ENCODE data around the gene PRKCH.

PRKCH gene

GRCh38 chr14:61577506-61577931, 256.1 kb downstream of the PRKCH start:
- H3K27me3 Mint-ChIP-seq: no peaks in the 10 kb centered on the region
- ATAC-seq (replicated peaks): no peak
- no peak overlapping the region for H3K4me3 Mint-ChIP-seq
- H3K27ac Mint-ChIP-seq: no peak overlapping the region
- no peaks in the 10 kb centered on the region for H3K36me3 Mint-ChIP-seq
- H3K9me3 Mint-ChIP-seq: no peaks in the 10 kb centered on the region
- no peak for DNase-seq
- H3K4me1 Mint-ChIP-seq: peaks cover 8 to 24% of the 10 kb centered on the region in 2 donors

- Mint-ChIP-seq H3K27ac (no peak overlapping the region), H3K4me3 (no peak overlapping the region), H3K9me3 (no peaks in the 10 kb centered on the region), H3K4me1 (peaks cover 2 to 12% of the 10 kb centered on the region in 2 donors), H3K27me3 (no peaks in the 10 kb centered on the region), H3K36me3 (no peaks in the 10 kb centered on the region)
- DNase-seq: no peak
- no peak for ATAC-seq (replicated peaks)
Observed at GRCh38 chr14:61578745-61579144, 257.4 kb downstream of the PRKCH start.

- Mint-ChIP-seq H3K27me3 (no peaks in the 10 kb centered on the region), H3K36me3 (no peaks in the 10 kb centered on the region), H3K9me3 (no peaks in the 10 kb centered on the region), H3K4me3 (no peak overlapping the region), H3K4me1 (peaks cover 9 to 25% of the 10 kb centered on the region in 2 donors), H3K27ac (no peak overlapping the region)
- ATAC-seq (replicated peaks) (no peak), DNase-seq (no peak)
Observed at GRCh38 chr14:61581340-61581739, 260.0 kb downstream of the PRKCH start.

- ATAC-seq (replicated peaks) (no peak), DNase-seq (no peak)
- Mint-ChIP-seq H3K4me1 (peaks cover 10 to 28% of the 10 kb centered on the region in 2 donors), H3K9me3 (no peaks in the 10 kb centered on the region), H3K36me3 (no peaks in the 10 kb centered on the region), H3K27ac (no peak overlapping the region), H3K4me3 (no peak overlapping the region), H3K27me3 (no peaks in the 10 kb centered on the region)
Observed at GRCh38 chr14:61581955-61582615, 260.7 kb downstream of the PRKCH start.

GRCh38 chr14:61582815-61583214, 261.4 kb downstream of the PRKCH start:
- ATAC-seq (replicated peaks) (no peak), DNase-seq (no peak)
- Mint-ChIP-seq H3K27ac (no peak overlapping the region), H3K4me3 (no peak overlapping the region), H3K27me3 (no peaks in the 10 kb centered on the region), H3K9me3 (no peaks in the 10 kb centered on the region), H3K4me1 (peaks cover 8 to 31% of the 10 kb centered on the region in 2 donors), H3K36me3 (no peaks in the 10 kb centered on the region)

- no peaks in the 10 kb centered on the region for H3K9me3 Mint-ChIP-seq
- H3K4me1 Mint-ChIP-seq: peaks cover 8 to 41% of the 10 kb centered on the region in 2 donors
- ATAC-seq (replicated peaks) (no peak), DNase-seq (no peak)
- no peak overlapping the region for H3K27ac Mint-ChIP-seq
- no peaks in the 10 kb centered on the region for H3K36me3 Mint-ChIP-seq
- H3K4me3 Mint-ChIP-seq: no peak overlapping the region
- H3K27me3 Mint-ChIP-seq: no peaks in the 10 kb centered on the region
Observed at GRCh38 chr14:61584331-61584741, 263.0 kb downstream of the PRKCH start.

GRCh38 chr14:61585598-61586543, 264.5 kb downstream of the PRKCH start:
- Mint-ChIP-seq H3K27me3 (no peaks in the 10 kb centered on the region), H3K4me1 (peaks cover 18 to 51% of the 10 kb centered on the region in 2 donors), H3K4me3 (no peak overlapping the region), H3K9me3 (no peaks in the 10 kb centered on the region), H3K36me3 (no peaks in the 10 kb centered on the region), H3K27ac (no peak overlapping the region)
- ATAC-seq (replicated peaks) (peak in 1 of 2 donors; percentile 25), DNase-seq (no peak)

- no peaks in the 10 kb centered on the region for H3K36me3 Mint-ChIP-seq
- H3K9me3 Mint-ChIP-seq: no peaks in the 10 kb centered on the region
- DNase-seq (no peak), ATAC-seq (replicated peaks) (no peak)
- H3K27me3 Mint-ChIP-seq: no peaks in the 10 kb centered on the region
- H3K4me1 Mint-ChIP-seq: peaks cover 19 to 52% of the 10 kb centered on the region in 2 donors
- H3K4me3 Mint-ChIP-seq: no peak overlapping the region
- H3K27ac Mint-ChIP-seq: no peak overlapping the region
Observed at GRCh38 chr14:61586544-61587055, 265.2 kb downstream of the PRKCH start.

- no peak for DNase-seq
- no peak for ATAC-seq (replicated peaks)
- H3K27ac Mint-ChIP-seq: no peak overlapping the region
- H3K4me1 Mint-ChIP-seq: peaks cover 21 to 58% of the 10 kb centered on the region in 2 donors
- no peaks in the 10 kb centered on the region for H3K9me3 Mint-ChIP-seq
- no peaks in the 10 kb centered on the region for H3K36me3 Mint-ChIP-seq
- no peaks in the 10 kb centered on the region for H3K27me3 Mint-ChIP-seq
- no peak overlapping the region for H3K4me3 Mint-ChIP-seq
Observed at GRCh38 chr14:61587081-61587713, 265.8 kb downstream of the PRKCH start.

GRCh38 chr14:61588419-61588901, 267.1 kb downstream of the PRKCH start:
- no peaks in the 10 kb centered on the region for H3K27me3 Mint-ChIP-seq

GRCh38 chr14:61589691-61590581, 268.6 kb downstream of the PRKCH start:
- Mint-ChIP-seq H3K9me3 (no peaks in the 10 kb centered on the region), H3K4me1 (peaks cover 34 to 75% of the 10 kb centered on the region in 2 donors)

More at GRCh38 chr14:61588419-61588901, 267.1 kb downstream of the PRKCH start:
- no peak for DNase-seq
- Mint-ChIP-seq H3K36me3 (no peaks in the 10 kb centered on the region), H3K27ac (no peak overlapping the region), H3K4me3 (no peak overlapping the region), H3K4me1 (peaks cover 25 to 68% of the 10 kb centered on the region in 2 donors), H3K9me3 (no peaks in the 10 kb centered on the region)
- no peak for ATAC-seq (replicated peaks)

GRCh38 chr14:61591862-61592261, 270.5 kb downstream of the PRKCH start:
- Mint-ChIP-seq H3K4me1 (peaks cover 38 to 82% of the 10 kb centered on the region in 2 donors), H3K4me3 (no peak overlapping the region), H3K36me3 (no peaks in the 10 kb centered on the region), H3K9me3 (no peaks in the 10 kb centered on the region), H3K27me3 (no peaks in the 10 kb centered on the region), H3K27ac (peak overlapping the region; percentile 3)
- ATAC-seq (replicated peaks) (peak; percentile 46 to 52), DNase-seq (no peak)

More at GRCh38 chr14:61589691-61590581, 268.6 kb downstream of the PRKCH start:
- ATAC-seq (replicated peaks) (no peak), DNase-seq (no peak)
- no peak overlapping the region for H3K4me3 Mint-ChIP-seq
- H3K27ac Mint-ChIP-seq: no peak overlapping the region
- H3K36me3 Mint-ChIP-seq: no peaks in the 10 kb centered on the region
- no peaks in the 10 kb centered on the region for H3K27me3 Mint-ChIP-seq

GRCh38 chr14:61593330-61593729, 272.0 kb downstream of the PRKCH start:
- H3K4me3 Mint-ChIP-seq: no peak overlapping the region
- H3K27ac Mint-ChIP-seq: peak overlapping the region; percentile 68
- no peak for ATAC-seq (replicated peaks)
- H3K9me3 Mint-ChIP-seq: no peaks in the 10 kb centered on the region
- DNase-seq: no peak
- no peaks in the 10 kb centered on the region for H3K36me3 Mint-ChIP-seq
- no peaks in the 10 kb centered on the region for H3K27me3 Mint-ChIP-seq
- H3K4me1 Mint-ChIP-seq: peaks cover 40 to 73% of the 10 kb centered on the region in 2 donors

Measured in stimulated activated naive B cell treated with anti-CD40 and anti-IgM and Interleukin-4, amounts not matched to agents 10 μg/mL and 1 μg/mL and 100 μg/mL, for 72 hours (primary cell).